NCI-H187 treated with DMSO at 0.1 percent for 48 hours (cell line): ENCODE results near the gene TMEM126B.
A peak's percentile ranks its signal among the peaks of the same experiment; 100 is the strongest.
"Not testable (repeated sequence)": the region's sequence is repeated elsewhere in the genome, so short reads cannot be mapped to it uniquely, and the experiment has no call there.

Experiments
- DNase-seq: peaks from one replicate; lab custom pipeline; 2025; lab: John Stamatoyannopoulos, UW

The TMEM126B gene

DNA sequence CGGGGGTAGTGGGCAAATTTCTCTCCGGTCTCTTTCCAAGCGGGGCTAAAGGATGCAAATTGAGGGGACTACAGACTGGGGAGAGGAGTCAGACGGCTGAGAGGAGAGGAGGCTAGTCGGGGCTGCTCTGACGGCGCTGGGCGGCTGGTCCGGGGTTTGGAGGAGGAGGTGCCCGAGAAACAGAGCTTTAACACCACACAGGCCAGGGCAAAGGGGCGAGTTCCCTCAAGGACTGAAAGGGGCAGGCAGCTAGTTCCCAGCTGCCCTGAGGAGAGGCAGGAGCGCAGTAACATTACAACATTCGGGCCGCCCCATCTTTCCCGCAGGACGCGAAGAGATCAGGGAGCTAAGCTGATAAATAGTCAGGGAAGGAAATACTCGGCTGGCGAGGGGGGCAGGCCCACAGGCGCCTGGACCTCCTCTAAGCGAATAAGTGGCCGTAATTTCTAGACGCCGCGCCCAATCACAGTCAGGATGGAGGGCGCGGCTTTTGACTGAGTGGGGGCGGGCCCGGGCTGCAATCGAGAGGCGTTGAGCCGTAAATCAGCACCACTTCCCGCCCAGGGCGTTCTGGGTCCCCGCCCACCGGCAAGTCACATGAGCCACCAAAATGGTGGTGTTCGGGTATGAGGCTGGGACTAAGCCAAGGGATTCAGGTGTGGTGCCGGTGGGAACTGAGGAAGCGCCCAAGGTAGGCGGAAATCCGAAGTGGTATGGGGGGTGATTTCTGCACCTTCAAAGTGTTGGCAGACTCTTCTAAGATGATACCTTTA, at the start of gene TMEM126B:
TMEM126B (plus strand) TSS at position 596 of the 773 bp plus-strand sequence; CDS start at position 611, 15 bp downstream.
- peak; percentile 90 for DNase-seq

- DNase-seq: no peak
Observed at GRCh38 chr11:85582111-85582510, 46.3 kb upstream of the TMEM126B start.

DNA sequence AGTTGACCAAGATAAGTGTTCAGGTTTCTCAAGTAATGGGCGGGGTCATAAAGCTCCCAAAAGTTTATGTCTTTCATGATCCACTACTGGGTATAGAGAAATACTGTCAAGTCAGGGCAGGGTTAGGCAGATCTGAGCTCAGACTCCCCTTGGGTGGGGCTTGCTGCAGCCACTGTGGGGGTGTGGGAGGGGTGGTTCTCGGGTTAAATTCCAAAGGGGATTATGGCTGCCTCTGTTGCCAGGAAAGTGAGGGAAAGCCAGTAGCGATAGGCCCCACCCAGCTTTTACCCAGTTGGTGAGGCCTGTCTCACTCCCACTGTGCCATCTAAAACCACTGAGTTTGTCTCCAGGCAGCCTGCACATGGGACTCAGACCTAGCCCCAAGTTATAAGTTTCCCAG, 39.0 kb upstream of the TMEM126B start:
- DNase-seq: no peak

- DNase-seq: no peak
Observed at GRCh38 chr11:85590848-85591483, 37.4 kb upstream of the TMEM126B start.

- DNase-seq: no peak
Observed at GRCh38 chr11:85595285-85595884, 33.0 kb upstream of the TMEM126B start.

GRCh38 chr11:85596886-85597285, 31.5 kb upstream of the TMEM126B start:
- DNase-seq: no peak

GRCh38 chr11:85599083-85599482, 29.3 kb upstream of the TMEM126B start:
- DNase-seq: no peak

- no peak for DNase-seq
Observed at GRCh38 chr11:85602526-85603213, 25.7 kb upstream of the TMEM126B start.

DNA sequence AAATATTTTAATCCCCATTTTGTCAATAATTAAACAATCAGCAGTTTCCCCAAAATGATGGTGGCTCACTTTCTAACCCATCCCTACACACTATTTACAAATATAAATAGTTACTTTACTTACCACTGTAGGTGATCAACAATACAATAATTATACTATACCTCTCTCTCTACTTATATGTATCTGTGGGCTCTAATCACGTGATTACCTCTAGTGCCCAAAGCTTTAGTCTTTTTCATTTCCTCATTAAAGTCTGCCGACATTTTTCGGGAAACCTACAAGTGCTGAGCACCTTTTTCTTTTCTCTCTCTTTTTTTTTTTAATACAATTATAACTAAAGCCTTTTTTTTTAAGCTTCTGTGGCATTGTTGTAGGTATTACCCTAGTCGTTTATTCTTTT, 25.2 kb upstream of the TMEM126B start:
- no peak for DNase-seq

- not testable (repeated sequence) for DNase-seq
Observed at GRCh38 chr11:85606237-85606636, 22.2 kb upstream of the TMEM126B start.

DNA sequence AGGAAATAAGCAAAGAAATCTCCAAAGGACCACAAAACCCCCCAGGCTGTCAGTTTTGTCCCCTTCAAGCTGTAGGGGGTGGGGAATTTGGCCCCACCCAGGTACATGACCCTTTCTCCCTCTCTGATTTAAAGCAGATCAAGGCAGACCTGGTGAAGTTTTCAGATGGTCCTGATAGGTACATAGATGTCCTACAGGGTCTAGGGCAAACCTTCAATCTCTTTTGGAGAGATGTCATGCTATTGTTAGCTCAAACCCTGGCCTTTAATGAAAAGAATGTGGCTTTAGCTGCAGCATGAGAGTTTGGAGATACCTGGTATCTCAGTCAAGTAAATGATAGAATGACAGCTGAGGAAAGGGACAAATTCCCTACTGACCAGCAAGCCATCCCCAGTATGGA, 19.8 kb upstream of the TMEM126B start:
- not testable (repeated sequence) for DNase-seq

GRCh38 chr11:85609286-85609685, 19.1 kb upstream of the TMEM126B start:
- DNase-seq: not testable (repeated sequence)

DNA sequence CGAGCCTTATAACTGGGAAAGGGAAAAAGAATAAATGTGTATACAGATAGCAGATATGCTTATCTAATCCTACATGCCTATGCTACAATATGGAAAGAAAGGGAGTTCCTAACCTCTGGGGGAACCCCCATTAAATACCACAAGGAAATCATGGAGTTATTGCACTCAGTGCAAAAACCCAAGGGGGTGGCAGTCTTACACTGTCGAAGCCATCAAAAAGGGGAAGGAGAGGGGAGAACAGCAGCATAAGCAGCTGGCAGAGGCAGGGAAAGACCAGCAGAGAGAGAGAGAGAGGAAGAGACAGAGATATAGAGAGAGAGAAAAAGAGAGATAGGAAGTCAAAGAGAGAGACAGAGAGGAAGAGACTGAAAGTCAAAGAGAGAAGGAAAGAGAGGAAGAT, 16.8 kb upstream of the TMEM126B start:
- DNase-seq: not testable (repeated sequence)

GRCh38 chr11:85619499-85619898, 8.9 kb upstream of the TMEM126B start:
- no peak for DNase-seq

GRCh38 chr11:85620256-85620655, 8.1 kb upstream of the TMEM126B start:
- no peak for DNase-seq

DNA sequence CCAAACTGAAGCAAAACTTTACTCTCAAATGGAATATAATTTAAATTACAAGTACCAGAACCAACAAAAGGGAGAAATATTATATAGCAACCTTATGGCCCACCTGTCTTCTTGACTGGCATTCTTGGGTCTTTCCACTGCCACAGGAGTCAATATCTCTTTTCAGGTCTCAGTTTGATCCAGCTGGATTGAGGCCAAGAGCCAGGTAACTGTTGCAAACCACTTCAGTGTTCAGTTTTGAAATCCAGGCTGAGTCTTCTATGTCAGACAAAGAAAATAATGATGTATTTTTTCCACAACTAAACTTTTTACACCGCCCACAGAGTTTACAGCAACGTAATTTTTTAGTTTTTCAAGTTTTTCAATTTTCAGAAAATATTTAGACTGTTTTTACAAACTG, 1.9 kb upstream of the TMEM126B start:
- DNase-seq: no peak

DNA sequence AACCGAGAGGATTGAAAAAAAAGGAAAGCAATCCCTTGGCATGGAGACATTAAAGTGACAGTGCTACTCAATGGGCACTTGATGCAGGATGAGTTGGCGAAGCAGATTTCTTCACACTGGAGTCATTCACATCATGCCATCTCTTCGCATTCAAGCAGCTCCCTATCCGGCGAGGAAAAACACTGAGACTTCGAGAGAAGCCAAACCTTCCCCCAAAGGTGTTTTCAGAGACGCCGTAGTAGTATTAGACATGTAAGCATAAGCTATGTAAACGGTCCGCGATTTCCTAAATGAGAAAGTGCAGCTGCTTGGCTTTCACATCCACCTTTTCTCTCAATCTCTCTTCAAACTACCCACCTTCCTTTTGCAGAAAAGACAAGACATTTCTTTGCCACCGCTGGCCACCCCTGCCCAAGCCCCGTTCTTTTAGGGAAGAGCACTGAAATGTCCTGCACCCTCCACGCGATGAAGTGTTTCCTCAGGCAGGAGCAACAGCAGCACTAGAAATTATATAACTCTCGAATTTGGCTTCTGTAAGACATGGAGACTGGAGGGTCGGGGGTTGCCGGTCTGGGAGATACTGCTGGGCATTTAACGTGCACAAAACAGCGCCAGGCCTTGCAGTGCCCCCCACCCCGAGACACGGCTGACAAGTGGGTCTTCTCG, 928 bp upstream of the TMEM126B start, which contains the start of gene DLG2:
DLG2 (minus strand) TSS at position 13 of the 666 bp plus-strand sequence.
- no peak for DNase-seq

DNA sequence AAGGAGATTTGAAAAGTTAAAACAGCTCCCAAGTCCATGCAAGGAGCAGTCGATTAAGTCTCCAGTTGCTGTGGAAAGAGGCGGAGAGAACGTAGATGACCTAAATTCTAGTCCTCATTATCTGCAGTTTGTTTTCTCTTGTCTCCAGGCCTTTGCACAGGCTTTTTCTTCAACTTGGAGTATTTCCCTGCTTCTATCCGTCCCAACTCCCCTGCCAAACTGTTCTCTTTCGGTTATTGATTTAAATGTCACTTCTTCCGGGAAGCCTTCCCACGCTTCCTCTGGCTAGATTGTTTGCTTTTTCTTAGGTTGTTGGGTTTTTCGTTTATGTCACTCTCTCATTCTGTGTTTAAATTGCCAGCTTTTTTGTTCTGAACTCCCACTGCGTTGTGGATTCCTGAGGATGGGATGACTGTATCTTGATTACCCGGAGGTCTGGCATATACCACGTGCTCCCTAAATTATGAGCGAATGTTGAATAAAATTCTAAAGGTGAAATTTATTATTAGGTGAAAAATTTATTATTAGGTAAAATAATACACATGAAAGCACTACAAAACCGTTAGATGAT, 463 bp downstream of the TMEM126B start:
- DNase-seq: no peak

DNA sequence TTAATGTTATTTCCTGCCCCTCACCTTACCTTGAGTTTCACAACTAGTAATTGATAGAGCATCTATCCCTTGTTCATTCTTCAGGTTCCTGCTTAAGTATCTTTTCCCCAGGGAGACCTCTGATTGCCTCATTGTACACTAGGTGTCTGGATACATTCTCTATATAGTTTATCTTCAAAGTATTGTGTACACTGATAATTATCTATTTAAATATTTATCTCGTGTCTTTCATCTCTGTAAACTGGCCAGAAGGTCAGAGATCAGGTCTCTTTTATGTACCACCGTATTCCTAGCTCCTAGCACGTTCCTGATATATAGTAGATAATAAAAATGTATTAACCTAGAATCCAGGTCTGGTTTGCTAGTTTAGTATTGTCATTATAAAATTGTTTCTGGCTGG, 6.4 kb downstream of the TMEM126B start:
- no peak for DNase-seq

- DNase-seq: no peak
Observed at GRCh38 chr11:85643191-85643614, 14.8 kb downstream of the TMEM126B start.

DNA sequence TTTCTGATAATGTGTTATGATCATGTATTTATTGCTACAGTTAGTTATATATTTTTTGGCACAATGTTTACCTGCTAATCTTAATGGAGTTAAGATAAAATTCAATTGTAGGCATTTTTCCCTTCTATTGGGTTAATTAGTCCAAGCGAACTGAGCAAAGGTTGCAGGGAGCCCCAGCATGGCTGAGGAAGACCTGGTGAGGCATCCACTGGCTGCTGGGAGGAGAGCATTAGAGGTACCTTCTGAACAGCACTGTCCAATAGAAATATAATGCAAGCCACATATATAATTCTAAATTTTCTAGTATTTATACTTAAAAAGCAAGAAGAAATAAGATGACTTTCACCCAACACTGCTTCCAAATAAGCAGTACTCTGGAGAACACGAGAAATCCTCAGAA, 18.7 kb downstream of the TMEM126B start:
- no peak for DNase-seq
